ENCODE results near the gene CMPK1. TPM values are rescaled to one million over a fixed set of nuclear protein-coding genes. Genes with fewer than 3 reads are reported as not detected.

CMPK1 gene
- total and polyA plus RNA-seq, 11 donors, result 37.0 to 88.7 (median 72.5) TPM

DNA sequence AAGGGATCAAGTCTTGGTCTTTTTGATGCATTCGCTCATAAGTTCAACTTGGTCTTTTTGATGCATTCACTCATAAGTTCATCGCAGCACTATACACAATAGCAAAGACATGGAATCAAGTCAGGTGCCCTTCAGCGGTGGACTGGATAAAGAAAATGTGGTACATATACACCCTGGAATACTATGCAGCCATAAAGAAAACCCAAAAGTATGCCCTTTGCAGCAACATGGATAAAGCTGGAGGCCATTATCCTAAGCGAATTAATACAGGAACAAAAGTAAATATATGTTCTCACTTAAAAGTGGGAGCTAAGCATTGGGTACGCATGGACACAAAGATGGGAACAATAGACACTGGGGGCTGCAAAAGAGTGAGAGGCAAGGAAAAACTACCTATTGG lies 52.7 kb downstream of the CMPK1 start:
- intact Hi-C loops (cut with DNase I), result loop anchor here in 5 of 10 donors (5.0 kb wide), 3 partner anchors 326 to 646 kb away; no protein-coding TSS in a partner anchor
- ATAC-seq, result no peak
- H3K27ac ChIP-seq, result no peak overlapping the region
- no peak for DNase-seq
- TF ChIP-seq POLR2A (IDR thresholded peaks at IDR 0.05), result no peak
- peaks cover 0 to 3% (median 0%) of the 10 kb centered on the region in 9 donors for H3K27me3 ChIP-seq
- H3K9me3 ChIP-seq, result no peaks in the 10 kb centered on the region
- H3K4me3 ChIP-seq, result no peak overlapping the region
- WGBS, 4 donors, result 97 to 99% (median 98%) methylated on average over 5 of the region's 5 CpGs
- peaks cover 0 to 10% (median 0%) of the 10 kb centered on the region in 12 donors for H3K4me1 ChIP-seq
- peaks cover 0 to 21% (median 13%) of the 10 kb centered on the region in 9 donors for H3K36me3 ChIP-seq

- TF ChIP-seq CTCF (IDR thresholded peaks at IDR 0.05) (no peak), POLR2A (IDR thresholded peaks at IDR 0.05) (no peak)
- peak in 1 of 4 donors; percentile 25 for ATAC-seq
- Histone ChIP-seq H3K4me1 (peaks cover 0 to 10% (median 0%) of the 10 kb centered on the region in 12 donors), H3K9me3 (no peaks in the 10 kb centered on the region), H3K27me3 (peaks cover 0 to 11% (median 0%) of the 10 kb centered on the region in 9 donors), H3K36me3 (peaks cover 0 to 6% (median 0%) of the 10 kb centered on the region in 9 donors), H3K4me3 (no peak overlapping the region), H3K27ac (no peak overlapping the region)
- no peak for DNase-seq
- WGBS, 4 donors, result 37 to 45% (median 39%) methylated on average over 10 of the region's 10 CpGs
- intact Hi-C loops (cut with DNase I), result loop anchor here in 5 of 10 donors (5.0 kb wide), 3 partner anchors 324 to 644 kb away; no protein-coding TSS in a partner anchor
Observed at GRCh38 chr1:47388030-47388890, 54.7 kb downstream of the CMPK1 start.

GRCh38 chr1:47388891-47389238 lies 55.3 kb downstream of the CMPK1 start:
- peak; percentile 21 to 77 (median 70) for ATAC-seq
- peaks cover 0 to under 1% (median 0%) of the 10 kb centered on the region in 9 donors for H3K36me3 ChIP-seq
- no peak for TF ChIP-seq POLR2A (IDR thresholded peaks at IDR 0.05)
- TF ChIP-seq CTCF (IDR thresholded peaks at IDR 0.05), result peak; percentile 50 to 70 (median 62)
- peaks cover 0 to 10% (median 0%) of the 10 kb centered on the region in 12 donors for H3K4me1 ChIP-seq
- no peak overlapping the region for H3K27ac ChIP-seq
- H3K4me3 ChIP-seq, result no peak overlapping the region
- intact Hi-C loops (cut with DNase I), result loop anchor here in 5 of 10 donors (5.0 kb wide), 3 partner anchors 323 to 643 kb away; no protein-coding TSS in a partner anchor
- H3K27me3 ChIP-seq, result peaks cover 0 to 11% (median 0%) of the 10 kb centered on the region in 9 donors
- no peaks in the 10 kb centered on the region for H3K9me3 ChIP-seq
- WGBS, 4 donors, result 20 to 29% (median 24%) methylated on average over 3 of the region's 3 CpGs
- peak in 4 of 5 donors; percentile 30 to 60 (median 41) for DNase-seq

DNA sequence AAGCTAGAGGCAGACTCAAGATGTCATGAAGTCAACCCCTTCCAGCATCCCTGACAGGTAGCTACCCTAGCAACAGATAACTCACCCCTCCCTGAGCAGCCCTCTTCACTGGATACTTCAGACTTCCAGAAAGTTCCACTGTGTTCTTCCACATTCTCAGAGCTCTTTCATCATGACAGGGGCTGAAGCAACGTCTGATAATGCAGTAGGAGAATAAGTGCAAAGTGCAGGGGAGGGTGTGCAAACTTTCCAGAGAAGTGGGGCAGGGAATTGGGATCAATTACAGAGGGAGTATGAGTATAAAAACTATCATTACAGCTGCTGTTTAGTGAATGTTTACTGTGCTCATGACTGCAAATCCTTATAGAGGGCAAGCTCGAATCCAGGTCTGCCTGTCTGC lies 56.1 kb downstream of the CMPK1 start:
- Histone ChIP-seq H3K4me3 (no peak overlapping the region), H3K9me3 (no peaks in the 10 kb centered on the region), H3K27ac (no peak overlapping the region), H3K27me3 (peaks cover 0 to 15% (median 0%) of the 10 kb centered on the region in 9 donors), H3K4me1 (peaks cover 0 to 10% (median 0%) of the 10 kb centered on the region in 12 donors), H3K36me3 (no peaks in the 10 kb centered on the region)
- no peak for DNase-seq
- ATAC-seq, result no peak
- 51 to 60% (median 56%) methylated on average over 2 of the region's 2 CpGs for WGBS, 4 donors
- TF ChIP-seq CTCF (IDR thresholded peaks at IDR 0.05) (no peak), POLR2A (IDR thresholded peaks at IDR 0.05) (no peak)
- intact Hi-C loops (cut with DNase I), result loop anchor here in 6 of 10 donors (5.0 kb wide), 3 partner anchors 323 to 643 kb away; no protein-coding TSS in a partner anchor

Data from heart left ventricle (tissue), 16 donors.